GM18867 (cell line): ENCODE measurements around the gene STRN.
"Not testable (repeated sequence)": the region's sequence is repeated elsewhere in the genome, so short reads cannot be mapped to it uniquely, and the experiment has no call there.

Experiments
- ATAC-seq: cut with Tn5 transposase; IDR thresholded peaks from one replicate; pipeline ENCODE4 v1.9.1; 2021; ENCODE audit warnings: mild to moderate bottlenecking, moderate library complexity; ENCODE audit not compliant: unreplicated experiment

Gene STRN

DNA sequence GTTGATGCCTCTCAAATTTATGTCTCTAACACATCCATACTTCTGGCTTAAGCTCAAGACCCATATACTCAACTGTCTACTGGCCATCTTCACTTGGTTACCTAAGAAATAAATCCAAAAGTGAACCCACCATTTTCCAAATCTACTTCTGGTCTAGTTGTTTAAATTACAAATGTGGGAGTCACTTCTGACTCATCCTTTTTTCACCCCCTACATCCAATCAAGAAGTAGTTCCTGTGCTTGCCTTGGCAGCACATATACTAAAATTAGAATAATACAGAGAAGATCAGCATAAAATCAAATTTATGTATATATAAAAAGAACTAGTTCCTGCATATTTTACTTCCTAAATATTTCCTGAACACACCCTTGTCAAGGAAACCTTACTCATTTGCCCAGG is 53.6 kb downstream of the STRN start:
- ATAC-seq = no peak

DNA sequence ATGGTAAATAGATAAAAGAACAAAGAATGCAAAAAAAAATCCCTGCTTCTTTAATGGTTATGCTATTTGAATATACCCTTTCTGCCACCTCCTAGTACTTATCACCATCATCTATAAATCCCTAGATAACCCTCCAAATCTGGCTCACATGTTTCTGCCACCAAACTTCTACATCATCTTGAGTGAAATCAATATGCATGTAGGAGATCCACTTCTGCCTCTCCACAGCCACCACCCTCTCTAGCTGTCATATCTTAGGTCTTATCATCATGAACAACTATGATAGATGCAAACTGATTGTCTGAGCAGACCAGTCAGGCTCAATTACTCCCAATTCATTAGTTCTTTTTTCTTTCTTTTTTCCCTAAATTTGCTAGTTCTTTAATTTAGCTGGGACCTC is 55.3 kb downstream of the STRN start:
- no peak for ATAC-seq

- no peak for ATAC-seq
These were observed 60.1 kb downstream of the STRN start for GRCh38 chr2:36906277-36906676.

DNA sequence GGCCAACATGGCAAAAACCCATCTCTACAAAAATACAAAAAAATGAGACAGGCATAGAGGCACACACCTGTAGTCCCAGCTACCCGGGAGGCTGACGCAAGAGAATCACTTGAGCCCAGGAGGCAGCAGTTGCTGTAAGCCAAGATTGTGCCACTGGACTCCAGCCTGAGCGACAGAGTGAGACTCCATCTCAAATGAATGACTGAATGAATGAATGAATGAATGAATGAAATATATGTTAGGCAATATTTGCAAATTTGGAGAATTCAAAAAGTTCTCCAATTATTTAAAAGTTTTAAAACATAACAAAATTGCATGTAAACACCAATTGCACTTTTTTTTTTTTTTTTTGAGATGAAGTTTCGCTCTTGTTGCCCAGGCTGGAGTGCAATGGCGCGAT is 61.7 kb downstream of the STRN start:
- ATAC-seq = no peak

DNA sequence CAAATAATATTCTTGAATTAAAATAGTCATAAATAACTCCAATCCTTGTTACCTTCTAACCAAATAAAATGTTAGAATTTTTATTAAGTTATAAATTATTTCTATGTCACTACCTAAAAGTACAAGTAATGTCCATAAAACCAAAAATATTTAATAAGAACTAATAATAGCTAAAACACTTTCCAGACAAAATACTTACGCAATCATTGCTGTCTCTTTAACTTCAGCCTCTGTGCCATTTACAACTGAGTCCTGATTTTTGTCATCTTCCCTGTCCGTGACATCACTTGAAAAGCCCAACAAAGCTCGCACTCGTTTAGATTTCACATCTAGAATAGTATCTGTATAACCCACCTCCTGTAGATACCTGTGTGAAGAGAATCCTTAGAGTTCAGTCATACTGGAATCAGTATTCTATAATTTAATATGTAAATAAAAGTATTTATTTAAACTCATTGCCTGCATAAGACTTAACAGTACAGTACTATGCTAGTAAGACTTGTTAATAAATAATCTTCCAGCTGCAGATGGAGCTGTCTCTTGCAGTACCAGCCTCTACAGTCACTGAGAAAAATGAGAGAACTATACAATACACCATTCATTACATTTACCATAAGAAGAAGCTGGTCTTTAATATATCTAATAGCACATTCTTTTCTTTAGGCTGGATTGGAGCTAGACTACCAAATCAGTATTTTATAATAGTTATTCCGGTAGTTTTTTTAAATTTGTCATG is 63.8 kb downstream of the STRN start:
- ATAC-seq = no peak

DNA sequence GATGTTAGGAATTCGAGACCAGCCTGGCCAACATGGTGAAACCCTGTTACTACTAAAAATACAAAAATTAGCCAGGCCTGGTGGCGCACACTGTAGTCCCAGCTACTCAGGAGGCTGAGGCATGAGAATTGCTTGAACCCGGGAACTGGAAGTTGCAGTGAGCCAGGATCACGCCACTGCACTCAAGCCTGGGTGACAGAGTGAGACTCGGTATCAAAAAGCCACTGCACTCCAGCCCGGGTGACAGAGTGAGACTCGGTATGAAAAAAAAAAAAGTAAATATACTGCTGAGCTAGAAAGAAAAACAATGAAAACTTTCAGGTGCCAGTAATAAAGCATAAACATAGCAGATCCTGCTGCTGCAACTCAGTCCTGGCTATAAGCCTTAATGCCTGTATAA is 73.5 kb downstream of the STRN start:
- ATAC-seq = no peak

GRCh38 chr2:36889795-36890194 is 76.5 kb downstream of the STRN start:
- no peak for ATAC-seq

DNA sequence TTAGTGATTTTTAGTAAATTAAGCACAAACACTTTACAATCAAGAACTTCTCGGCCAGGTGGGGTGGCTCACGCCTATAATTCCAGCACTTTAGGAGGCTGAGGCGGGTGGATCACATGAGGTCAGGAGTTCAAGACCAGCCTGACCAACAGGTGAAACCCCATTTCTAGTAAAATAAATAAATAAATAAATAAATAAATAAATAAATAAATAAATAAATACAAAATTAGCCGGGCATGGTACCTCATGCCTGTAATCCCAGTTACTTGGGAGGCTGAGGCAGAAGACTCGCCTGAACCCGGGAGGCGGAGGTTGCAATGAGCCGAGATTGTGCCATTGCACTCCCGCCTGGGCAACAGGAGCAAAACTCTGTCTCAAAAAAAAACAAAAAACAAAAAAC is 79.2 kb downstream of the STRN start:
- ATAC-seq = not testable (repeated sequence)

DNA sequence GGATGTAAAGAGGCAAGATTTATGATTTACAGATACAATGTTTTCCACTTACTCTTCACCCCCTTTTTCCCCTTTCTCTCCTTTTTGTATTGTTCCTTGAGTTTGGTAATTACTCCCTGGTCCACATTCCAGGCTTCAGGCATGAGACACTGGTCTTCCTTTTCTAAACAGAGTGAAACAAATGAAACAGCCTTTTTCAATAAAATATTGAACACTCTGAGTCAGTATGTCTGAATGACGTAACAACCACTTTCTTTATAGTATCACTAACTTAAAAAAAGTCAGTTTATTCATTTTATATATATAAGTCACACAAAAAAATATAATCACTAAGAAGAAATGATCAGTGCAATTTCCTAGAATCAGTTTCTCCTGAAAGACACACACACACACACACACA is 79.7 kb downstream of the STRN start:
- no peak for ATAC-seq

DNA sequence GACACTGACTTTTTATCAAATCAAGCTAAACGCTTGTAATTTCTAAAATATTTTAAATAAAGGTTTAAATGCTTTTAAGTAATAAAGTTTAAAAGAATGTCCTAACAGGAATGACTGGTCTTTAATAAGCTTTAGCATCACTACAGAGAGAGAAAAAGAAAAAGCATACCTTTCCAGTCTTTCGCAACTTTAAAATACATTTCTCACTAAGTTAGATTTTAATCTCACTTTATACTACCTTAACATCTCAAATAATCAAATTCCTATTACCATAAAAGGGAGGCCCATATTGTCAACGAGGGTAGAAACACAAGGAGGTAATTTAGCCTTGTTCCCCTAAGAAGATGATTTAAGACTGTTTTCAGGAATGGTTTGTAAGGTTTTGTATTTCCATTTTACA is 80.7 kb downstream of the STRN start:
- no peak for ATAC-seq

DNA sequence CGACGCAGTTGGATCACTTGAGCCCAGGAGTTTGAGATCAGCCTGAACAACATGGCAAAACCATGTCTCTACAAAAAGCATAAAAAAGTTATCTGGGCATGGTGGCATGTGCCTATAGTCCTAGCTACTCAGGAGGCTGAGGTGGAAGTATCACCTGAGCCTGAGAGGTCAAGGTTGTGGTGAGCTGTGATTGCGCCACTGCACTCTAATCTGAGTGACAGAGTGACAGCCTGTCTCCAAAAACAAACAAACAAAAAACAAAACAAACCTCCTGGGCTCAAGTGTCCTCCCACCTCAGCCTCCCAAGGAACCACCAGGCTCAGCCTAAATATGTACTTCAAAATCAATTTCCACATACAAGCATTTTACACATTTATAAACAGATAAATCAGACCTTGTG is 83.8 kb downstream of the STRN start:
- ATAC-seq = no peak

- ATAC-seq = no peak
These were observed 84.5 kb downstream of the STRN start for GRCh38 chr2:36881816-36882215.

GRCh38 chr2:36878429-36878828 is 87.9 kb downstream of the STRN start:
- no peak for ATAC-seq

GRCh38 chr2:36871068-36871707 is 95.1 kb downstream of the STRN start:
- no peak for ATAC-seq

GRCh38 chr2:36869606-36870005 is 96.7 kb downstream of the STRN start:
- ATAC-seq = no peak

DNA sequence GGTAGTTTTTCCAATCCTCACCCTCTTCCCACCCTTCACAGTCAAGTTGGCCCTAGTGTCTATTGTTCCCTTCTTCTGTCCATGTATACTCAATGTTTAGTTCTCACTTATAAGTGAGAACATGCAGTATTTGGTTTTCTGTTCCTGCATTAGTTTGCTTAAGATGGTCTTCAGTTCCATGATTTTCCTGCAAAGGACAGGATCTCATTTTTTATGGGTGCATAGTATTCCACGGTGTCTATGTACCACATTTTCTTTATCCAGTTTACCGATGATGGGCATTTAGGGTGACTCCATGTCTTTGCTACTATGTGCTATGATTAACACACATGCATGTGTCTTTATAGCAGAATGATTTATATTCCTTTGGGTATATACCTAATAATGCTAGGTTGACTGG is 104.4 kb downstream of the STRN start:
- ATAC-seq = no peak

DNA sequence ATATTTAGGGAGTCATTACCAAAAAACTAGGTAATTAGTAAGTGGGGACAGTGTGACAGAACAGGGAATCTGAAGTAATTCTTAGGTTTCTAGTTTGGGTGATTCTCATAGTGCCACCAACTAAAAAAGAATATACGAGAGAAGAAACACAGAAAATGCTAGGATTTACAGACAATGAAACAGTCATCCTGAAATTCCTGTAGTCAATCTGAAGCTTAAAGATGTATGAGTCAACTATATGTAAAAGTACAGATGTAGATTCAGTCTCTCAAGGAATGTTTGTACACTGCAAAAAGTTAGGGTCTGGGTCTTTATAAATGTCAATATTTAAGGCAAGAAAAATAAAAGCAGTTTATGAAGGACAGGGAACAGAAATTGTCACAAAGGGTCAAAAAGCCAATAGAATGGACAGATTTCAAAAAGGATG is 107.0 kb downstream of the STRN start:
- peak; percentile 11 for ATAC-seq

- ATAC-seq = peak; percentile 64
These were observed 107.6 kb downstream of the STRN start for GRCh38 chr2:36858551-36859365.

- ATAC-seq = no peak
These were observed 108.6 kb downstream of the STRN start for GRCh38 chr2:36857713-36858112.

DNA sequence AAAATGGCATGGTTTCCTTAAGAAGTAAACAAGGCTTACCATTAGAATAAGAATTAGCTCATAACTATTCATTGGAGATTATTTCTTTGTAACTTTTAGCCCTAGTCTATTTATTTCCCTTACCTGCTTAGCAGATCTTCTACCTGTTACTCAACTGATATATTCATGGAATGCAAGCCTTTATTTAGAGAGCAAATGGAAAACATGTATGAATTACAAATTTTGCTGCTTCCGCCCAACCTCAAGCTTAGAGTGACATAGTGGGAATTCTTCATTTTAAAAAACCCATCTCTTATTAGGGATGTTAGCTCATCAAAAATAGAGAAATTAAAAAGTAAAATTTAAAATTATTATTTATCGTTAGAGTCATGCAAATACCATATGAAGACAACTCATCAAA is 110.9 kb downstream of the STRN start:
- no peak for ATAC-seq

DNA sequence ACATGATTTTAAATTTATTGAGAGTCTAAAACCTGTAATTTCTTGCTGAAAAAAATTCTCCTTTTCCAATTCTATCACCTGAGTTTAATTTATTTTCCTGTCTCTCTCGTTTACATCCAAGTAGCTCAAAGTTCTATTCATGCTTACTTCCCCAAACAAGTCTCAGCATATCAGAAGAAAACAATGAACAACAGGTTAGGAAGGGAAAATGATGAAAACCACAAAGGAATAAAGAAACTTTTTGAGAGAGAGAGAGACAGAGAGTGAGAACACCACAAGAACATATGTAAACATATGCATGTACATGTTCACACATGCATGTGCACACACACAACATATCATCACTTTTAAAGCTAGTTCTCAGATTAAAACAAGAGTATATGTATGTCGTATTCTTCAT is 112.1 kb downstream of the STRN start:
- ATAC-seq = no peak

DNA sequence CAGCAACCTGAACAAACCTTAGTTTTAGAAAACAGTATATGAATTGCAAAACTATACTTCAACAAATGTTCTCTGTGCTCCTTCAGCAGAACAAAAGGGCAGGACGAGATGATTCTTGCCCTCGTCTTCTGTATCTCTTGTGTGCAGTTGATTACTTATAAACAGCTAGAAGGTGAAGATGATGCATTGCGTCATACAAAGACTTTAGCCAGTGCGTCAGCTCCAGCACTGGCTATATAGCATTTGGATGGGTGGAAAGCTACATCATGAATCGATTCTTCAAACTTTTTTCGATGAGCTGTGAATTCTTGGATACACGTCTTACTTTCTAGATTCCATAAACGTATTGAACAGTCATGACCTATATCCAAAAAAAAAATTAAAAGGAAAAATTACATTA is 117.1 kb downstream of the STRN start:
- no peak for ATAC-seq
